K562 (cell line): Measurements from ENCODE around the gene FKBP2. TPM values are rescaled to one million over a fixed set of nuclear protein-coding genes. Genes with fewer than 3 reads are reported as not detected.
A peak's percentile ranks its signal among the peaks of the same experiment; 100 is the strongest.

Experiments used
- HDAC1 ChIP-seq, 2 experiments: fragments of 450-650 bp; IDR thresholded peaks; 2 replicates each; pipeline ENCODE4 v1.6.1; 2016 to 2017; ENCODE audit warnings: inconsistent platforms in 1 of 2, mild to moderate bottlenecking in 1 of 2, moderate library complexity in 1 of 2
- IFI16 ChIP-seq: fragments of 250-450 bp; sonication (Bioruptor Pico); IDR thresholded peaks from 2 replicates; pipeline ENCODE4 v2.1.2; 2022; ENCODE audit warnings: mild to moderate bottlenecking, inconsistent platforms
- MAZ ChIP-seq, 2 experiments: fragments of 450-650 bp in 1 of 2; sonication (generic) in 1 of 2; formaldehyde crosslinking; IDR thresholded peaks in 1 of 2; conservative IDR thresholded peaks in 1 of 2; 2 replicates each; pipeline versions ENCODE4 v1.4.0 to v1.5.0; 2020; ENCODE audit warnings: mild to moderate bottlenecking in 1 of 2, missing genetic modification reagents in 1 of 2
- MTA3 ChIP-seq: fragments of 450-650 bp; formaldehyde crosslinking; IDR thresholded peaks from 2 replicates; pipeline ENCODE4 v1.6.1; 2017; ENCODE audit warnings: mild to moderate bottlenecking, borderline replicate concordance
- MYC ChIP-seq, 2 experiments: fragments of 250-450 bp in 1 of 2; sonication (Bioruptor Pico) in 1 of 2; IDR thresholded peaks; 2 replicates each; pipeline versions ENCODE4 v1.5.1 to v1.6.1; 2012 to 2021; ENCODE audit warnings: low read depth in 2 of 2, borderline replicate concordance in 1 of 2, improper control_type of control experiment in 1 of 2, low read length in 1 of 2, mild to moderate bottlenecking in 1 of 2, moderate library complexity in 1 of 2
- NCOA1 ChIP-seq: fragments of 450-650 bp; IDR thresholded peaks from 2 replicates; pipeline ENCODE4 v1.6.1; 2016; ENCODE audit warnings: low read depth
- NFRKB ChIP-seq: fragments of 450-650 bp; IDR thresholded peaks from 2 replicates; pipeline ENCODE4 v1.6.1; 2016; ENCODE audit warnings: low read depth
- PHB ChIP-seq: fragments of 250-450 bp; sonication (Bioruptor Pico); IDR thresholded peaks from 2 replicates; pipeline ENCODE4 v1.5.0; 2021
- PHF20 ChIP-seq: fragments of 450-650 bp; IDR thresholded peaks from 2 replicates; pipeline ENCODE4 v1.6.1; 2018; ENCODE audit not compliant: partially characterized antibody
- SETDB1 ChIP-seq: IDR thresholded peaks from one replicate; pipeline ENCODE4 v1.6.1; 2012; ENCODE audit warnings: low read length, control low read depth, inconsistent platforms
- SLC30A9 ChIP-seq: fragments of 250-450 bp; sonication (Bioruptor Pico); IDR thresholded peaks from 2 replicates; pipeline ENCODE4 v1.8.0; 2022; ENCODE audit warnings: mild to moderate bottlenecking, moderate library complexity
- SMAD1 ChIP-seq: fragments of 150-350 bp; IDR thresholded peaks from 2 replicates; pipeline ENCODE4 v1.6.1; 2014; ENCODE audit warnings: low read length, low read depth; ENCODE audit not compliant: partially characterized antibody
- SNIP1 ChIP-seq: fragments of 450-650 bp; IDR thresholded peaks from 2 replicates; pipeline ENCODE4 v1.7.1; 2017; ENCODE audit warnings: low read depth, mild to moderate bottlenecking
- TARDBP ChIP-seq: fragments of 450-650 bp; IDR thresholded peaks from 2 replicates; pipeline ENCODE4 v1.6.1; 2016
- XRCC5 ChIP-seq: fragments of 200-400 bp; formaldehyde crosslinking; IDR thresholded peaks from 2 replicates; pipeline ENCODE4 v1.6.1; 2017; ENCODE audit warnings: low read depth, mild to moderate bottlenecking, low read length
- polyA plus RNA-seq, 8 experiments: library from polyadenylated mRNA; depleted of rRNA in 4 of 8; stranded (reverse) in 5 of 8; unstranded in 3 of 8; fragments of >200 nt; fragmentation: Nextera tagmentation in 2 of 8; fragmentation: Illumina TruSeq in 1 of 8; extraction: Ambion mirVana in 2 of 8; extraction: Trizol in 1 of 8; gene quantifications; 2 replicates each; pipeline versions ENCODE4 v1.2.1 to v1.2.3, GENCODE V29; 2011 to 2014; ENCODE audit warnings: inconsistent platforms in 1 of 8, missing spikeins in 1 of 8
- total RNA-seq, 7 experiments: library from RNA; depleted of rRNA in 6 of 7; stranded (reverse); fragments of >200 nt in 6 of 7; fragmentation: Illumina TruSeq in 2 of 7; extraction: Trizol in 2 of 7; gene quantifications; 2 replicates each; pipeline versions ENCODE4 v1.2.1 to v1.2.3, GENCODE V29; 2011 to 2021; ENCODE audit warnings: low replicate concordance in 1 of 7
- TF ChIP-seq, protein P1 (sequence below): fragments of 450-650 bp; formaldehyde crosslinking; IDR thresholded peaks from 2 replicates; pipeline ENCODE4 v1.4.0; 2020; ENCODE audit warnings: mild to moderate bottlenecking, mixed read lengths
- TF ChIP-seq, protein P2 (sequence below): fragments of 450-650 bp; IDR thresholded peaks from 2 replicates; pipeline ENCODE4 v1.6.1; 2016; ENCODE audit warnings: missing biosample characterization, missing genetic modification characterization
- TF ChIP-seq, protein P3 (sequence below): fragments of 450-650 bp; conservative IDR thresholded peaks from 2 replicates; pipeline ENCODE4 v1.6.1; 2016; ENCODE audit warnings: missing genetic modification characterization, low read depth, mild to moderate bottlenecking, control low read depth, missing compliant biosample characterization
- TF ChIP-seq, protein P4 (sequence below): sonication (generic); formaldehyde crosslinking; IDR thresholded peaks from 2 replicates; pipeline ENCODE4 v1.8.1; 2022; ENCODE audit warnings: missing genetic modification reagents
- TF ChIP-seq, protein P5 (sequence below): sonication (generic); formaldehyde crosslinking; IDR thresholded peaks from 2 replicates; pipeline ENCODE4 v1.8.1; 2023; ENCODE audit warnings: mild to moderate bottlenecking, missing genetic modification reagents

The FKBP2 gene
- total and polyA plus RNA-seq, 9 of the 15 experiments (the other 6 are each of a cell fraction or from before 2014, with no cell fraction given): 3.5 to 151 (median 58.1) TPM

DNA sequence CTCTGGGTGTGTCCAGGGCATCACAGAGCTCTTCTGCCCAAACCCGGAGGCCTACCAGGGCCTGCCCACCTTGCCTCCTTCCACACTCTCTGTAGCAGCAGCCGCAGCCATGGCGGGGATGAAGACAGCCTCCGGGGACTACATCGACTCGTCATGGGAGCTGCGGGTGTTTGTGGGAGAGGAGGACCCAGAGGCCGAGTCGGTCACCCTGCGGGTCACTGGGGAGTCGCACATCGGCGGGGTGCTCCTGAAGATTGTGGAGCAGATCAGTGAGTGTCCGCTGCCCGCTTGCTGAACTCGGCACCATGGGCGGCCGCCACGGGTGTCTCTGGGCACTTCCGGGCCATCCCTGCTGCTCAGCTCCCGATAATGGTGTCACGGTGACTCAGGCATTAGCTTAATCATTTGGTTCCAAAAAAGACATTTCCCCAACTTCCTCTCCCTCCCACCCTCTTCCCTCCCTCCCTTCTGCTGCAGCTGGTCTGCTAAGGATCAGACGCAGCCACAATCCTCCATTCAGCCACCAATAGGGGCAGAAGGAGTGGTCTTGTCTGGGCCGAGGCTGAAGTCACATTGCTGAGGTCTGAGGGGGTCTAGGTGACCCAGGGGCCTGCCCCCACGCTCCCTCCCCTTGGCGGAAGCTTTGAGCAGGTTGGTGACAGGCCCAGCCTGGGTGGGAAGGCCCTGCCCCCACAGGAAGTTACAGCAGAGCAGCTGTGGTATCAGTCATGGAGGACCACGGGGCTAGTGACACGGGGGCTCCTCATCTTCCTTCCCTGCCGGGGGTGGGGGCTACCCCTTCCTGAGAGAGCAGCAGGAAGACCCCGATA lies 33.4 kb upstream of the FKBP2 start (continued):
- TF ChIP-seq MAZ (CRISPR knock-in tag; conservative IDR thresholded peaks at IDR 0.05 in 1 of 2, IDR thresholded peaks at IDR 0.05 in 1 of 2) (peak; percentile 75 to 89), IFI16 (CRISPR knock-in tag) (no peak), NFRKB (peak; percentile 93; the same call in 1 of the 2 replicates), SMAD1 (peak; percentile 65), SETDB1 (no peak), MTA3 (no peak; the same call in 1 of the 2 replicates), XRCC5 (no peak), SLC30A9 (CRISPR knock-in tag) (no peak), PHF20 (no peak), SNIP1 (no peak), MYC (IDR thresholded peaks at IDR 0.05; ENCODE audit: low read depth, low read length) (peak; percentile 60), MYC (CRISPR knock-in tag; IDR thresholded peaks at IDR 0.05; ENCODE audit: borderline replicate concordance, low read depth) (no peak), HDAC1 (IDR thresholded peaks at IDR 0.05) (peak in 1 of 2 experiments; percentile 76; a peak in 1 of 4 replicates), NCOA1 (peak; percentile 61; the same call in 1 of the 2 replicates), PHB (CRISPR knock-in tag) (no peak), TARDBP (no peak)
- TF ChIP-seq, protein P1, sequence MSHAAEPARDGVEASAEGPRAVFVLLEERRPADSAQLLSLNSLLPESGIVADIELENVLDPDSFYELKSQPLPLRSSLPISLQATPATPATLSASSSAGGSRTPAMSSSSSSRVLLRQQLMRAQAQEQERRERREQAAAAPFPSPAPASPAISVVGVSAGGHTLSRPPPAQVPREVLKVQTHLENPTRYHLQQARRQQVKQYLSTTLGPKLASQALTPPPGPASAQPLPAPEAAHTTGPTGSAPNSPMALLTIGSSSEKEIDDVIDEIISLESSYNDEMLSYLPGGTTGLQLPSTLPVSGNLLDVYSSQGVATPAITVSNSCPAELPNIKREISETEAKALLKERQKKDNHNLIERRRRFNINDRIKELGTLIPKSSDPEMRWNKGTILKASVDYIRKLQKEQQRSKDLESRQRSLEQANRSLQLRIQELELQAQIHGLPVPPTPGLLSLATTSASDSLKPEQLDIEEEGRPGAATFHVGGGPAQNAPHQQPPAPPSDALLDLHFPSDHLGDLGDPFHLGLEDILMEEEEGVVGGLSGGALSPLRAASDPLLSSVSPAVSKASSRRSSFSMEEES (CRISPR knock-in tag): no peak; the same call in 1 of the 2 replicates
- TF ChIP-seq, protein P2, sequence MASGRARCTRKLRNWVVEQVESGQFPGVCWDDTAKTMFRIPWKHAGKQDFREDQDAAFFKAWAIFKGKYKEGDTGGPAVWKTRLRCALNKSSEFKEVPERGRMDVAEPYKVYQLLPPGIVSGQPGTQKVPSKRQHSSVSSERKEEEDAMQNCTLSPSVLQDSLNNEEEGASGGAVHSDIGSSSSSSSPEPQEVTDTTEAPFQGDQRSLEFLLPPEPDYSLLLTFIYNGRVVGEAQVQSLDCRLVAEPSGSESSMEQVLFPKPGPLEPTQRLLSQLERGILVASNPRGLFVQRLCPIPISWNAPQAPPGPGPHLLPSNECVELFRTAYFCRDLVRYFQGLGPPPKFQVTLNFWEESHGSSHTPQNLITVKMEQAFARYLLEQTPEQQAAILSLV (tag): no peak; the same call in 1 of the 2 replicates
- TF ChIP-seq, protein P3, sequence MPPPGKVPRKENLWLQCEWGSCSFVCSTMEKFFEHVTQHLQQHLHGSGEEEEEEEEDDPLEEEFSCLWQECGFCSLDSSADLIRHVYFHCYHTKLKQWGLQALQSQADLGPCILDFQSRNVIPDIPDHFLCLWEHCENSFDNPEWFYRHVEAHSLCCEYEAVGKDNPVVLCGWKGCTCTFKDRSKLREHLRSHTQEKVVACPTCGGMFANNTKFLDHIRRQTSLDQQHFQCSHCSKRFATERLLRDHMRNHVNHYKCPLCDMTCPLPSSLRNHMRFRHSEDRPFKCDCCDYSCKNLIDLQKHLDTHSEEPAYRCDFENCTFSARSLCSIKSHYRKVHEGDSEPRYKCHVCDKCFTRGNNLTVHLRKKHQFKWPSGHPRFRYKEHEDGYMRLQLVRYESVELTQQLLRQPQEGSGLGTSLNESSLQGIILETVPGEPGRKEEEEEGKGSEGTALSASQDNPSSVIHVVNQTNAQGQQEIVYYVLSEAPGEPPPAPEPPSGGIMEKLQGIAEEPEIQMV (tag): no peak
- TF ChIP-seq, protein P4, sequence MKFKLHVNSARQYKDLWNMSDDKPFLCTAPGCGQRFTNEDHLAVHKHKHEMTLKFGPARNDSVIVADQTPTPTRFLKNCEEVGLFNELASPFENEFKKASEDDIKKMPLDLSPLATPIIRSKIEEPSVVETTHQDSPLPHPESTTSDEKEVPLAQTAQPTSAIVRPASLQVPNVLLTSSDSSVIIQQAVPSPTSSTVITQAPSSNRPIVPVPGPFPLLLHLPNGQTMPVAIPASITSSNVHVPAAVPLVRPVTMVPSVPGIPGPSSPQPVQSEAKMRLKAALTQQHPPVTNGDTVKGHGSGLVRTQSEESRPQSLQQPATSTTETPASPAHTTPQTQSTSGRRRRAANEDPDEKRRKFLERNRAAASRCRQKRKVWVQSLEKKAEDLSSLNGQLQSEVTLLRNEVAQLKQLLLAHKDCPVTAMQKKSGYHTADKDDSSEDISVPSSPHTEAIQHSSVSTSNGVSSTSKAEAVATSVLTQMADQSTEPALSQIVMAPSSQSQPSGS (CRISPR knock-in tag): no peak
- TF ChIP-seq, protein P5, sequence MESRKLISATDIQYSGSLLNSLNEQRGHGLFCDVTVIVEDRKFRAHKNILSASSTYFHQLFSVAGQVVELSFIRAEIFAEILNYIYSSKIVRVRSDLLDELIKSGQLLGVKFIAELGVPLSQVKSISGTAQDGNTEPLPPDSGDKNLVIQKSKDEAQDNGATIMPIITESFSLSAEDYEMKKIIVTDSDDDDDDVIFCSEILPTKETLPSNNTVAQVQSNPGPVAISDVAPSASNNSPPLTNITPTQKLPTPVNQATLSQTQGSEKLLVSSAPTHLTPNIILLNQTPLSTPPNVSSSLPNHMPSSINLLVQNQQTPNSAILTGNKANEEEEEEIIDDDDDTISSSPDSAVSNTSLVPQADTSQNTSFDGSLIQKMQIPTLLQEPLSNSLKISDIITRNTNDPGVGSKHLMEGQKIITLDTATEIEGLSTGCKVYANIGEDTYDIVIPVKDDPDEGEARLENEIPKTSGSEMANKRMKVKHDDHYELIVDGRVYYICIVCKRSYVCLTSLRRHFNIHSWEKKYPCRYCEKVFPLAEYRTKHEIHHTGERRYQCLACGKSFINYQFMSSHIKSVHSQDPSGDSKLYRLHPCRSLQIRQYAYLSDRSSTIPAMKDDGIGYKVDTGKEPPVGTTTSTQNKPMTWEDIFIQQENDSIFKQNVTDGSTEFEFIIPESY: no peak
